Activated CD8-positive, alpha-beta memory T cell treated with anti-CD3 and anti-CD28 coated beads for 4 hours (primary cell): ENCODE results near the gene SRRT.

ENCODE experiments used
- DNase-seq, 2 donors: peaks; one replicate each; pipeline ENCODE4 v3.0.0-alpha.2; 2020; ENCODE audit warnings: low read depth in 2 of 2

Gene SRRT

DNA sequence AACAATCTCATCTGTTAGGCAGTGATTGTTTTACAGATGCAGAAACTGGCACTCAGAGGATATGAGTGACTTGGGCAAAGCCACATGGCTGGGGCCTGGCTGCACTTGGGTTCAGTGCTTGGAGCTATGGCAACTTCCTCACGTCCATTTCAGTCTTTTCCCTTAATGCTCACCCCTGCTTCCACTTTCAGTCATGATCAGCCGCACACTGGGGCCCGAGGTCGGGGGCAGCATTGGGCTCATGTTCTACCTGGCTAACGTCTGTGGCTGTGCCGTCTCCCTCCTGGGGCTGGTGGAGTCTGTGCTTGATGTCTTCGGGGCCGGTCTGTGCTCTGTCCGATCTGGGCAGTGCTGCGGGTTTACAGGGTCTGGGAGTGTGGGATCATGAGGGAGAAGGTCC, 19.4 kb upstream of the SRRT start:
- DNase-seq, result no peak

DNA sequence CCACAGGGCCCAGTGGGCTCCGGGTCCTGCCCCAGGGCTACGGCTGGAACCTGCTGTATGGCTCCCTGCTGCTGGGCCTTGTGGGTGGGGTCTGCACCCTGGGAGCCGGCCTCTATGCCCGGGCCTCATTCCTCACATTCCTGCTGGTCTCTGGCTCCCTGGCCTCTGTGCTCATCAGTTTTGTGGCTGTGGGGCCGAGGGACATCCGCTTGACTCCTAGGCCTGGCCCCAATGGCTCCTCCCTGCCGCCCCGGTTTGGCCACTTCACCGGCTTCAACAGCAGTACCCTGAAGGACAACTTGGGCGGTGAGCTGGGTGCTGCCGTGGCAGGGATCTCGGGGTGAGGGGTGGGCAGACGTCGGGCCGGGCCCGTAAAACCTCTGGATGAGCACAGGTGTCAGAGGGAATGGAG, 18.0 kb upstream of the SRRT start:
- no peak for DNase-seq

DNA sequence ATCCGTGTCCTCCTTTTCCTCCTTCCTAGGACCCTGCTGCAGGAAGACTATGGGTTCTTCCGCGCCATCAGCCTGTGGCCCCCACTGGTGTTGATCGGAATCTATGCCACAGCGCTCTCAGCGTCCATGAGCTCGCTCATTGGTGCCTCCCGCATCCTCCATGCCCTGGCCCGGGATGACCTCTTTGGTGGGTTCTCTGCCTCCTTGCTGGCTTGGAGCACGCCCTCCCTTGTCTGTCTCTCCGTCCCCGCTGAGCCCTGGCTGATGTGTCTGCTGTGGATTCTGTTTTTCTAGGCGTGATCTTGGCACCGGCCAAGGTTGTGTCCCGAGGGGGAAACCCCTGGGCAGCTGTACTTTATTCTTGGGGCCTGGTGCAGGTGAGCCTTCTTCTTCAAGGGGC, 15.0 kb upstream of the SRRT start:
- no peak for DNase-seq

DNA sequence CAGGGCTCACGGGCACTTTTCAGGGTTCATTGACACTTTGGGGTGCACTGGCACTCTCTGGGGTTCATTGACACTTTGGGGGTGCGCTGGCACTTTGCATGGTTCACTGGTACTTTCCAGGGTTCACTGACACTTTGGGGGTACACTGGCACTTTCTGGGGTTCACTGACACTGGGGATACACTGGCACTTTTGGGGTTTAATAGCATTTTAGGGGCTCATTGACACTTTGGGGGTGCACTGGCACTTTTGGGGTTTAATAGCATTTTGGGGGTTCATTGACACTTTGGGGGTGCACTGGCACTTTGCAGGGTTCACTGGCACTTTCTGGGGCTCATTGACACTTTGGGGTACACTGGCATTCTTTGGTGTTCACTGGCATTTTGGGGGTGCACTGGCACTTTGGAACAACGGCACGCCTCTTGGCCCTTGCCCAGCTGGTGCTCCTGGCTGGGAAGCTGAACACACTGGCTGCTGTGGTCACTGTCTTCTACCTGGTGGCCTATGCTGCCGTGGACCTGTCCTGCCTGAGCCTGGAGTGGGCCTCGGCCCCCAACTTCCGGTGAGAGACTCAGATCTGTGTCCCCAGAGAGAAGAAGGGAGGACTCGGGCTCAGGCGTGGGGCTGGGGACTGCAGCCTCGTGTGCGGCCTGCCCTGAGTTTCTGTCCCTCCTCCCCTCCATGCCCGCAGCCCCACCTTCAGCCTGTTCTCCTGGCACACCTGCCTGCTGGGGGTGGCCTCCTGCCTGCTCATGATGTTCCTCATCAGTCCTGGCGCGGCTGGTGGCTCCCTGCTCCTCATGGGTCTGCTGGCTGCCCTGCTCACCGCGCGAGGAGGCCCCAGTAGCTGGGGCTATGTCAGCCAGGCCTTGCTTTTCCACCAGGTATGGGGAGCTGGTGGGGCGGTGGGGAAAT, 13.9 kb upstream of the SRRT start:
- DNase-seq, result no peak

DNA sequence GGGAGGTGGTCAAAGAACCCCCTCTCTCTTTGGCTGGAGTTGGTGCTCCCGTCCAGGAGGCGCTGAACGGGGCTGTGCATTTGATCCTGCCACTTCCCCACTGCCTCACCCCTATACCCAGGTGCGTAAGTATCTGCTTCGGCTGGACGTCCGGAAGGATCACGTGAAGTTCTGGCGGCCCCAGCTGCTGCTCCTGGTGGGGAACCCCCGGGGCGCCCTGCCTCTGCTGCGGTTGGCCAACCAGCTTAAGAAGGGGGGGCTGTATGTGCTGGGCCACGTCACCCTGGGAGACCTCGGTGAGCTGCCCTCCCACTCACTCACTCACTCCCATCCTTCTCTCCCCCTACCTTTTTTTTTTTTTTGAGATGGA, 13.3 kb upstream of the SRRT start:
- no peak for DNase-seq

DNA sequence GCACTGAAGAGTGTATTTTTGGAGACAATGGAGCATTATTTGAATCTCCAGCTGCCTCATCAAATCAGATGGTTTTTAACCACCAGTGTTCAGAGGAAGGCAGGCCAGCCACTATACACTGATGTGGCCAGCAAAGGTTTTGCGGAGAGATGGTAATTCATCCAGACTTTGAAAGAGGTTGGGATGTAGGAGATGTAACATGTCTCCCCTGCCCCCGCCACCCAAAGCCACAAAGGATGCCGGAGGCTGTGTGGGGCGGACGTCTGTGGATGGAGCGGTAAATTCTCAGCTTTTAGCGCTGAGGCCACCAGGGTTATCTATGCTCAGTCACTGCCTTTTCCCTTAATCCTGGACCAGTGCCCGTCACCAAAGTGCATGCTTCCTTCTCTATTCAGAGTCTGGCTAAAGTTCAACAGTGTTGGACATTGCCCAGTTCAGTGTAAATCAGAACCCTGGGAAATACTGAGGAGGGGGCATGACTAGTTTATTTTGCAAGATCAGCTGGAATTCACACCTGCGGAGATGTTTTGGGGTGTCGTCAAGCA, 11.4 kb upstream of the SRRT start:
- DNase-seq, result no peak

DNA sequence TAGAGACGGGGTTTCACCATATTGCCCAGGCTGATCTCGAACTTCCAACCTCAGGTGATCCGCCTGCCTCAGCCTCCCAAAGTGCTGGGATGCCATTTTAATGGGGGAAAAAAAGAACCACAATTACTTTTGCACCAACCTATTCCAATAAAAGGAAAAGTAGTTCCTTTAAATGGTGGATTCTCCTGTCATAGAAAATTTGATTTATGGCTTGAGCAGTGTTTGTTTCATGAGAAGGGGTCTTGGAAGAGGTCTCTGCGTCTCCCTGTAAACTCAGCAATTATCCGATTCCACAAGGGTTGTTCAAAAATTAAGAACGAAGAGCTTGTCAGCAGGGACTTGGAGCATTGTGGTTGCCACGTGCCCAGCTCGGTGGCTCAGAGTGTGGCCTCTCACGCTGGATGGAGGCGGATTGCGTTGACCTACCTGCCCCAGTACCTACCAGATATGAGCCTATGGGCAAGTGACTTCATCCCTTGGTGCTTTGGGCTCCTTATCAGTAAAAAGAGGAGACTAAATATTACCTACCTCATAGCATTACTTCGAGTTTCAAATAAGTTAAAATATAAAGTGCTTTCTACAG, 10.5 kb upstream of the SRRT start:
- DNase-seq, result no peak

DNA sequence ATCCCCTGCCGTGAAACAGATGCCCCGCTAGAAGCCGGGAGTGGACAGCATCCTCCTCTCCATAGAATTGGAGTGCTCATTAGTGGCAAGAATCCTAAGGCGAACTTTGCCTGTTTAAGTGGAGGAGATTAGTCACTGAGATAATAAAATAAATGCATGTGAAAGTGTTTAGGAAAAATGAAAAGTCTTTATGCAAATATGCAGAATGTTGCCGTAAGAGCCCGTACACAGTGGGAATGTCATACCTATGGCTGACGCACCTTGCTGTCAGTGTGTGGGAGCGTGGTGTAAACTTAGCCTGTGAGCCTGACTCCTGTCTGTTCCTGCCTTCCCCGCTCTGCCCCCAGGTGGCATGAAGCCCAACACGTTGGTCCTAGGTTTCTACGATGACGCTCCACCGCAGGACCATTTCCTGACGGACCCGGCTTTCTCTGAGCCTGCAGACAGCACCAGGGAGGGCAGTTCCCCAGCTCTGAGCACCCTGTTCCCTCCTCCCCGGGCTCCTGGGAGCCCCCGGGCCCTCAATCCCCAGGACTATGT, 9.5 kb upstream of the SRRT start:
- no peak for DNase-seq

DNA sequence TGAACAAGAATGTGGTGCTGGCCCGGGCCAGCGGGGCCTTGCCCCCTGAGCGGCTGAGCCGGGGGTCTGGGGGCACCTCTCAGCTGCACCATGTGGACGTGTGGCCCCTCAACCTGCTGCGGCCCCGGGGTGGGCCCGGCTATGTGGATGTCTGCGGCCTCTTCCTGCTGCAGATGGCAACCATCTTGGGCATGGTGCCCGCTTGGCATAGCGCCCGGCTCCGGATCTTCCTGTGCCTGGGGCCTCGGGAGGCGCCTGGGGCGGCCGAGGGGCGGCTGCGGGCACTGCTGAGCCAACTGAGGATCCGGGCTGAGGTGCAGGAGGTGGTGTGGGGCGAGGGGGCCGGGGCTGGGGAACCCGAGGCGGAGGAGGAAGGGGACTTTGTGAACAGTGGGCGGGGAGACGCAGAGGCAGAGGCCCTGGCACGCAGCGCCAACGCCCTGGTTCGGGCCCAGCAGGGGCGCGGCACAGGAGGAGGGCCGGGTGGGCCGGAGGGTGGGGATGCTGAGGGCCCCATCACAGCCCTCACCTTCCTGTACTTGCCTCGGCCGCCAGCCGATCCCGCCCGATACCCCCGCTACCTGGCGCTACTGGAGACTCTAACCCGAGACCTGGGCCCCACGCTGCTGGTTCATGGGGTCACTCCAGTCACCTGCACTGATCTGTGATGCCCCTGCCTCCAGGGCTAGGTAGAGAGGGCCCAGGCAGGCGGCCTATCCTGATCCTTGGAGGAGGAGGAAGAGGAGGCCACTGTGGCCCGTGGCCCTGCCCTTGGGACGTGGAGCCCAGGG, 8.8 kb upstream of the SRRT start:
- no peak for DNase-seq

DNA sequence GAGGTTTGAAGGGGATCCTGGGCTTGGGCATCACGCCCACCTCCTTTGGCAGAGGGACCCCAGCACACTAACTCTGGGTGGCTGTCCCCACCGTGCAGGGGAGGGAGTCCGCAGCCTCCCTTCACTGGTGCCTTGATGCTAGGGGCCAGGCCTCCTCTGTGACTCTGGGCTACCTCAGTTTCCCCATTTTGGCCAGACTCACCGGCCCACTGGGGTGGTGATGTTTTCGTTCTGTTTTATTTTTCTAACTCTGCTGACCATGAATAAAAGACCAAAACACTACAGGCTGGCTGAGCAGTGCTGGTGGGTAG, 8.2 kb upstream of the SRRT start:
- DNase-seq, result no peak

DNA sequence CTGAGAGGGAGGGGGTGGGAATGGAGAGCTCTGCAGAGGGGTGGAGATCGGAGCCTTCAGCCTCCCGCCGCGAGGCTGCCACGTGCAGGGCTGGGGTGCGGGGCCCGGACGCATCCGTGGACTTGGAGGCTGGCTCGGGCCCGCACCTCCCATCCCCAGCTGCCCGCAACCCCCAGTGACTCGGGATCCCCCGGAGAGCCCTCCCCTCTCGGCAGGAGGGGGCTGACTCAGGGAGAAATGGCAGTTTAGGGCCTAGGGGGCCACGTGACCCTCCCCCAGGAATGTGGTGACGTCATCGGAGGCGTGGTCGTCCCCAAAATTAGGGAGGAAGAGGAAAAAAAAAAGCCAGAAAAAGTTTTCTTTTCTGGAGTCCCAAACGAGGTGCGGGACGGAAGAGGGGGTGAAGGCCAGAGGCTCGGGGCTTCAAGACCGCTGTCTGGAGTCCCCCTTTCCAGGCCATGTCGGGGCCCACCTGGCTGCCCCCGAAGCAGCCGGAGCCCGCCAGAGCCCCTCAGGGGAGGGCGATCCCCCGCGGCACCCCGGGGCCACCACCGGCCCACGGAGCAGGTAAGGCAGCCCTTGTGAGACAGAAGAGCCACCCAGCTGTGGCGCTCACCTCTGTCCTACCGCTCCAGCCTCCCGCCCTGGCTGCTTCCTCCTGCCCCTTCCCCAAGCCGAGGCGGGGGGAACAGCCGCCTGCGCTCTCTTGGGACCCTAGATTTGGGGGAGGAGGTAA, 7.7 kb upstream of the SRRT start, which contains the start of gene TRIP6:
Gene TRIP6 (plus strand): TSS at position 348 of the 736 bp plus-strand sequence. CDS start 111 bp downstream, at position 459.
- peak in 1 of 2 donors; percentile 45 for DNase-seq

DNA sequence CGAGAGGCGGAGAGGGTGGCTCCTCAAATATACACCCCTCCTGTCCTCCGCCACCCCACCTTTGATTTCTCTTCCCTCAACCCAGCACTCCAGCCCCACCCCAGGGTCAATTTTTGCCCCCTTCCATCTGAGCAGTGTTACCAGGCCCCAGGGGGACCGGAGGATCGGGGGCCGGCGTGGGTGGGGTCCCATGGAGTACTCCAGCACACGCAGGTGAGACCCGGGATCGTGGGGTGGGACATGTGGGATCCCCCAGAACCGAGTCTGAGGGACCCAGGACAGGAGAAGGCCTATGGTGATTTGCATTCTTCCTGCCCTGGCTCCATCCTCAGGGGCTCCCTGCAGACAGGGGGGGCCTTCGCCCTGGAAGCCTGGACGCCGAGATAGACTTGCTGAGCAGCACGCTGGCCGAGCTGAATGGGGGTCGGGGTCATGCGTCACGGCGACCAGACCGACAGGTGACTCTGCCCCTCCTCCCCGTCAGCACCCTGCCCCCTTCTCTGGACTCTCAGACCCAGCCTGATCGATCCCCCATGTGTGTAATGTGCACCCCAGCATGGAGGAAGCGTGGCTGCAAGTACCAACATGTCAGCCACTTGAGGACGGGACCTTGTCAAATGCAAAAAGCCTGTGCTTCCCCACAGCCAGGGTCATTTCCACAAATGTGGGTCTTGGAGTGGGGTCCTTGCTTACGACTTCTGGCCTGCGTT, 7.0 kb upstream of the SRRT start:
- no peak for DNase-seq

DNA sequence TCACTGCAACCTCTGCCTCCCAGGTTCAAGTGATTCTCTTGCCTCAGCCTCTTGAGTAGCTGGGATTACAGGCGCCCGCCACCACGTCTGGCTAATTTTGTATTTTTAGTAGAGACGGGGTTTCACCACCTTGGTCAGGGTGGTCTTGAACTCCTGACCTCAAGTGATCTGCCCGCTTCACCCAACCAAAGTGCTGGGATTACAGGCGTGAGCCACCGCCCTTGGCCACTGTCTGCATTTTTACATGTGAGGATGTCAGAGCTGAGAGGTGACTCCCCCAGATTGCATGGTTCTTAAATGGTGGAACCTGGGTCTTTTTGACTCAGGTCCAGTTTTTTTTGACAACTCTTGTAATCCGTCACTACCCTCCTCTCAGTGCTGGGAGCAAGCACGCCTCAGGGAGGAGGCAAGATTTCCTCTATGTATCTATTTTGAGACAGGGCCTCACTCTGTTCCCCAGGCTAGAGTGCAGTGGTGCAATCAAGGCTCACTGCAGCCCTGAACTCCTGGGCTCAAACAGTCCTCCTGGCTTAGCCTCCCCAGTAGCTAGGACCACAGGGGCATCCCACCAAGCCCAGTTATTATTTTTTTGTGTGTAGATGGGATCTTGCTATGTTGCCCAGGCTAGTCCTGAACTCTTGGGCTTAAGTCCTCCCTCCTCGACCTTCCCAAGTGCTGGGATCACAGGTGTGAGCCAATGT, 1.2 kb upstream of the SRRT start:
- no peak for DNase-seq

DNA sequence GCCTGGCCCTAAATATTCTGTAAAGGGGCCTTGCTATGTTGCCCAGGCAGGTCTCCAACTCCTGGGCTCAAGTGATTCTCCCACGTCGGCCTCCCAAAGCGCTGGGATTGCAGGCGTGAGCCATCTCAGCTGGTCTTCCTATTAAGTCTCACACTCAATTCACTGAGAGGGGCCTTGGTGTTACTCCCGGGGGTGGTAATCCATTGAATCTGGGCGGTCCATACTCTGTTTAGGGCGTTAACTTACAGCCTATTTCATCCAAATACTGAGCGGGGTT, 665 bp upstream of the SRRT start:
- no peak for DNase-seq

DNA sequence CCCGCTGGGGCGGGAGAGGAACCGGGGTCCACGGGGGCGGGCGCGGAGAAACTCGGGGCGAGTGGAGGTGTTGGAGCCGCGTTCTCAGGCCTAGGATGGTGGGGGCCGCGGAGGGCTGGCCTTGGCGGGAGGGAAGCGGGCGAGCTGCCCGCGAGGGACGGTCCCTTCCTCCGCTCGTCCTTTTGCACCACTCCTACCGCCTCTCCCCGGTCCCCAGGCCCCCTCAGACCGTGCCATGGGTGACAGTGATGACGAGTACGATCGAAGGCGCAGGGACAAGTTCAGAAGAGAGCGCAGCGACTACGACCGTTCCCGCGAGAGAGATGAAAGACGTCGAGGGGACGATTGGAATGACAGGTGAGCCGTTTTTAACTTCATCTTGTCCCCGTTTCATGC, 451 bp downstream of the SRRT start:
- DNase-seq, result no peak

DNA sequence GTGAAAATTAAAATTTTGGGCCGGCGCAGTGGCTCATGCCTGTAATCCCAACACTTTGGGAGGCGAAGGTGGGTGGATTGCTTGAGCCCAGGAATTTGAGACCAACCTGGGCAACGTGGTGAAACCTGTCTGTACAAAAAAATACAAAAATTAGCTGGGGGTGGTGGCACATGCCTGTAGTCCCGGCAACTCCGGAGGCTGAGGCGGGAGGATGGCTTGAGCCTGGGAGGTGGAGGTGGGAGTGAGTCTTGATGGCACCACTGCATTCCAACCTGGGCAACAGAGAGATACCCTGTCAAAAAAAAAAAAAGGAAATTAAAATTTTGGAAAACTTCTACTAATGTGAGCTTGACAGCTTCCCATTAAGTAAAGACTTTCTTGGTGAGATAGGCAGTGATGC, 3.1 kb downstream of the SRRT start:
- no peak for DNase-seq

DNA sequence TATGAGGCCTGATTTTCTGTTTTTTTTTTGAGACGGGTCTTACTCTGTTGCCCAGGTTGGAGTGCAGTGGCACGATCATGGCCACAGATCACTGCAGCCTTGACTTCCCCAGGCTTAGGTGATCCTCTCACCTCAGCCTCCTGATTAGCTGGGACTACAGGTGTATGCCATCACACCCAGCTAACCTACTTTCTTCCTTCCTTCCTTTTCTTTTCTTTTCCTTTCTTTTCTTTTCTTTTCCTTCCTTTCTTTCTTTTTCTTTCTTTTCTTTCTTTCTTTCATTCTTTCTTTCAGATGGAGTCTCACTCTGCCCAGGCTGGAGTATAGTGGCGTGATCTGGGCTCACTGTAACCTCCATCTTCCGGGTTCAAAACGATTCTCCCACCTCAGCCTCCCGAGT, 3.8 kb downstream of the SRRT start:
- DNase-seq, result no peak

DNA sequence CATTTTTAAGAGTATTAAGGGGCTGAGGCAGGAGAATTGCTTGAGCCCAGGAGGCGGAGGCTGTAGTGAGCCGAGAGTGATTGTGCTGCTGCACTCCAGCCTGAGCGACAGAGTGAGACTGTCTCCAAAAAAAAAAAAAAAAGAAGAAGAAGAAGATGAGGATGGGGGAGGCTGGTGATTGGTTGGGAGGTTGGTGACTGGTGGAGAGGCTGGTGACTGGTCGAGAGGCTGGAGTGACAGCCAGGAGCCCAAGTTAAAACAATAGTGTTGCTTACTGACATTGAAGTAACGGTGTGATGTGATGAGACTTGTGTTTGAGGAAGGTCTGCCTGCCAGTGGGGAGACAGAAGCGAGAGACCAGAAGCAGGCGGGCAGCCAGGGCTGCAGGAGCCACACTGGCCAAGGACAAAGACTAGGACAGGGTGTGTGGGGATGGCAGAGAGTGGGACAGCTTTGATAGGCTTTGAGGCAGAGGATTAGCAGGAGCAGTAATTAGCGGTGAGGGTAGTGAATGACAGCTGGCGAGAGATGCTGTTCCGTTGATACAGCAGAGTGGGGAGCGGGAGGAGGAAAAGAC, 4.9 kb downstream of the SRRT start:
- no peak for DNase-seq

DNA sequence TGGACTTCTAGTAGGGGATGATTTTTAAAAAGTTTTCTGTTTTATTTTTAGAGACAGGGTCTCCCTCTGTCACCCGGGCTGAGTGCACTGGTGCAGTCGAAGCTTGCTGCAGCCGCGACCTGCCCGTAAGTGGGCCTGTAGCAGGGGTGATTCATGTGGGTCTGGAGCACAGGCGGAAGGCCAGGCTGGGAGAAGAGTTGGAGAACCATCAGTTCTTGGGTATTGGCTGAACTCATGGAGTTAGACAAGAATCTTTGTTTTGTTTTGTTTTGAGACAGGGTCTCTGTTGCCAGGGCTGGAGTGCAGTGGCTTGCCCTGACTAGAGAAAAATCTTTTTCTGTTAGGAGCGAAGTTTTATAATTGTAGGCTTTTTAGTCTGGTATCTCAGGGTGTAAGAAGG, 5.7 kb downstream of the SRRT start:
- DNase-seq, result no peak

DNA sequence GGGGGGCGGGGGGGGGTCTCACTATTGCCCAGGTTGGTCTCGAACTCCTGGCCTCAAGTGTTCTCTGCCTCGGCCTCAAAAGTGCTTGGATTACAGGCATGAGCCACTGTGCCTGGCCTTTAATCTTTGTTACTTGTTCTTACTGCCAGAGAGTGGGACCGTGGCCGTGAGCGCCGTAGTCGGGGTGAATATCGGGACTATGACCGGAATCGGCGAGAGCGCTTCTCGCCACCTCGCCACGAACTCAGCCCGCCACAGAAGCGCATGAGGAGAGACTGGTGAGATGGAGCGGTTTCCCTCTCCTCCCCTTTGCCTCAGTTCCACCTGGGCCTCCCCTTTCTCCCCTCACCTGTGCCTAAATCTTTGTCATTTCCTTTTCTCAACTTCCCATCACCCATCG, 6.2 kb downstream of the SRRT start:
- no peak for DNase-seq
